ENCODE data around the gene IRF9. TPM values are rescaled to one million over a fixed set of nuclear protein-coding genes. Genes with fewer than 3 reads are reported as not detected.

Gene IRF9
- total and polyA plus RNA-seq, 5 donors: 44.5 to 103 (median 54.1) TPM

GRCh38 chr14:24150567-24150966 is 10.5 kb upstream of the IRF9 start:
- Histone ChIP-seq H3K4me1 (ENCODE audit: control insufficient read depth, insufficient read depth, low read length) (peaks cover 10% of the 10 kb centered on the region), H3K9me3 (ENCODE audit: control insufficient read depth, low read length) (no peaks in the 10 kb centered on the region), H3K4me3 (ENCODE audit: low read length) (no peak overlapping the region), H3K27me3 (ENCODE audit: control insufficient read depth, insufficient read depth) (no peaks in the 10 kb centered on the region), H3K27ac (ENCODE audit: low read length) (no peak overlapping the region)
- 90% methylated on average over 9 of the region's 9 CpGs for WGBS
- ATAC-seq (no peak), DNase-seq (no peak)
- intact Hi-C loops (cut with DNase I): no loop called here

DNA sequence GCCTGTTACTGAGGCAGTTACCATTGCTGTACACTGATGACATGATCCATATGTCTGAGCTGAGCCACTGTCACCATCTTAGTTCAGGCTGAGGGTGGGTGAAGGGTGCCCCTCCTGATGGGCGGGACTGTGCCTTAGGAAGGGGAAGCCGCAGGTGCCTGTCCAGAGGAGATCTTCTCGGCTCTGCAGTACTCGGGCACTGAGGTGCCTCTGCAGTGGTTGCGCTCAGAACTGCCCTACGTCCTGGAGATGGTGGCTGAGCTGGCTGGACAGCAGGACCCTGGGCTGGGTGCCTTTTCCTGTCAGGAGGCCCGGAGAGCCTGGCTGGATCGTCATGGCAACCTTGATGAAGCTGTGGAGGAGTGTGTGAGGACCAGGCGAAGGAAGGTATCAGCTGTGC is 10.1 kb upstream of the IRF9 start:
- peaks cover 8% of the 10 kb centered on the region for H3K4me1 ChIP-seq (ENCODE audit: control insufficient read depth, insufficient read depth, low read length)
- H3K27ac ChIP-seq (ENCODE audit: low read length): no peak overlapping the region
- WGBS: 81% methylated on average over 9 of the region's 9 CpGs
- H3K9me3 ChIP-seq (ENCODE audit: control insufficient read depth, low read length): no peaks in the 10 kb centered on the region
- no peak overlapping the region for H3K4me3 ChIP-seq (ENCODE audit: low read length)
- DNase-seq (no peak), ATAC-seq (no peak)
- intact Hi-C loops (cut with DNase I): no loop called here
- no peaks in the 10 kb centered on the region for H3K27me3 ChIP-seq (ENCODE audit: control insufficient read depth, insufficient read depth)

DNA sequence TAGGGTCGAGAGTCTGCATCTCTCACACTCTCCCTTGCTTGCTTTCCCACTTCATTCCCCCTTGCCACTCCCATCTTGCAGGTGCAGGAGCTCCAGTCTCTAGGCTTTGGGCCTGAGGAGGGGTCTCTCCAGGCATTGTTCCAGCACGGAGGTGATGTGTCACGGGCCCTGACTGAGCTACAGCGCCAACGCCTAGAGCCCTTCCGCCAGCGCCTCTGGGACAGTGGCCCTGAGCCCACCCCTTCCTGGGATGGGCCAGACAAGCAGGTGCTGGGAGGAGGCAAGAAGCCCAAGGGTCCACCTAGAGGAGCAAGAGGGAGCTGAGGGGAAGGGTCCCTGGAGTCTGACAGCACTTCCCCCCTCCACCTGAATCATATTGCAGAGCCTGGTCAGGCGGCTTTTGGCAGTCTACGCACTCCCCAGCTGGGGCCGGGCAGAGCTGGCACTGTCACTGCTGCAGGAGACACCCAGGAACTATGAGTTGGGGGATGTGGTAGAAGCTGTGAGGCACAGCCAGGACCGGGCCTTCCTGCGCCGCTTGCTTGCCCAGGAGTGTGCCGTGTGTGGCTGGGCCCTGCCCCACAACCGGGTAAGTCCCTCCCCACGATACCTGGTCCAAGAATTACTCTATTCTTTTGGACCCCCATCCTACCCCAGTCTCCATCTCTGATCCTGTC is 9.5 kb upstream of the IRF9 start:
- Histone ChIP-seq H3K9me3 (ENCODE audit: control insufficient read depth, low read length) (no peaks in the 10 kb centered on the region), H3K27ac (ENCODE audit: low read length) (no peak overlapping the region), H3K27me3 (ENCODE audit: control insufficient read depth, insufficient read depth) (no peaks in the 10 kb centered on the region), H3K4me1 (ENCODE audit: control insufficient read depth, insufficient read depth, low read length) (peaks cover 8% of the 10 kb centered on the region), H3K4me3 (ENCODE audit: low read length) (no peak overlapping the region)
- intact Hi-C loops (cut with DNase I): no loop called here
- no peak for ATAC-seq
- DNase-seq: no peak
- WGBS: 93% methylated on average over 16 of the region's 16 CpGs

- Histone ChIP-seq H3K27ac (ENCODE audit: low read length) (no peak overlapping the region), H3K4me3 (ENCODE audit: low read length) (no peak overlapping the region), H3K4me1 (ENCODE audit: control insufficient read depth, insufficient read depth, low read length) (no peaks in the 10 kb centered on the region), H3K27me3 (ENCODE audit: control insufficient read depth, insufficient read depth) (no peaks in the 10 kb centered on the region), H3K9me3 (ENCODE audit: control insufficient read depth, low read length) (no peaks in the 10 kb centered on the region)
- 94% methylated on average over 10 of the region's 10 CpGs for WGBS
- no peak for ATAC-seq
- DNase-seq: no peak
- intact Hi-C loops (cut with DNase I): no loop called here
Measured at GRCh38 chr14:24155100-24155499, 6.0 kb upstream of the IRF9 start.

DNA sequence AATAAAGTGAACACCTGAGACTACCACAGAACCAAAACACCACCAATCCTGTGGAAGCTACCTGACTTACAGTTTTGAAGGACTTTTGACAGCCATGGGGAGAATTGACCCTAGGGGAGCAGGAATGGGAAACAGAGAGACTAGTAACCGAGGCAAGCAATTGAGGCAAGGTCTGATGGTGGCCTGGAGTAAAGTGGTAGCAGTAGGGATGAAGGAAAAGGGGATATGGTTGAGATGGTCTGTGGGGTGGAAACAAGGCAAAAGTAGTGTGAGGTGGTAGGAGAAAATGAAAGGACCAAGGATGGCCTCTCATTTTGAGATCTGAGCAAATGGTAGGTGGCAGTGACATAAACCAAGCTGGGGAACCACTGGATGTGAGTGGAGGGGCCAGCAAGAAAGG is 4.2 kb upstream of the IRF9 start:
- Histone ChIP-seq H3K27me3 (ENCODE audit: control insufficient read depth, insufficient read depth) (no peaks in the 10 kb centered on the region), H3K4me1 (ENCODE audit: control insufficient read depth, insufficient read depth, low read length) (no peaks in the 10 kb centered on the region), H3K27ac (ENCODE audit: low read length) (no peak overlapping the region), H3K9me3 (ENCODE audit: control insufficient read depth, low read length) (no peaks in the 10 kb centered on the region), H3K4me3 (ENCODE audit: low read length) (no peak overlapping the region)
- ATAC-seq: no peak
- WGBS: 88% methylated on average over 1 of the region's 1 CpG
- intact Hi-C loops (cut with DNase I): no loop called here
- no peak for DNase-seq

- Histone ChIP-seq H3K27me3 (ENCODE audit: control insufficient read depth, insufficient read depth) (no peaks in the 10 kb centered on the region), H3K4me3 (ENCODE audit: low read length) (no peak overlapping the region), H3K9me3 (ENCODE audit: control insufficient read depth, low read length) (no peaks in the 10 kb centered on the region), H3K4me1 (ENCODE audit: control insufficient read depth, insufficient read depth, low read length) (no peaks in the 10 kb centered on the region), H3K27ac (ENCODE audit: low read length) (no peak overlapping the region)
- 89% methylated on average over 12 of the region's 12 CpGs for WGBS
- ATAC-seq (no peak), DNase-seq (no peak)
- intact Hi-C loops (cut with DNase I): no loop called here
Measured at GRCh38 chr14:24157331-24157730, 3.7 kb upstream of the IRF9 start.

GRCh38 chr14:24159777-24160498 is 1.1 kb upstream of the IRF9 start:
- peaks cover 3% of the 10 kb centered on the region for H3K4me1 ChIP-seq (ENCODE audit: control insufficient read depth, insufficient read depth, low read length)
- ATAC-seq (no peak), DNase-seq (peak in 1 of 3 donors; percentile 47)
- WGBS: 89% methylated on average over 11 of the region's 11 CpGs
- H3K27ac ChIP-seq (ENCODE audit: low read length): no peak overlapping the region
- no peaks in the 10 kb centered on the region for H3K27me3 ChIP-seq (ENCODE audit: control insufficient read depth, insufficient read depth)
- H3K9me3 ChIP-seq (ENCODE audit: control insufficient read depth, low read length): no peaks in the 10 kb centered on the region
- intact Hi-C loops (cut with DNase I): no loop called here
- H3K4me3 ChIP-seq (ENCODE audit: low read length): no peak overlapping the region

DNA sequence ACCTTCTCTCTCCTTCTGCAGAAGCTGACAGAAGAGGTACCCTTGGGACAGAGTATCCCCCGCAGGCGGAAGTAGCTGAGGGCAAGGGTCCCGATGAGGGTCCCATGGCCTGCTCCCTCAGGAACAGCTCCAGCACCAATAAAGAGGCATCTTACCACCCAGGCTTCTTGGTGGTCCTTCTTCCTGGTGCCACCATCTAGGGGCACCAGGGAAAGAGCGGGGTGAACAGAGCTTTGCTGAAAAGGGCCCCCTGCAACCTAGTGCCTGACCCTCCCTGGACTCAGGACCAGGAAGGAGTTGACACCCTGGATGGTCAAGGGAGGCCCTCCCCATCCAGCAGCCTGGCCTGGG is 591 bp upstream of the IRF9 start:
- Histone ChIP-seq H3K9me3 (ENCODE audit: control insufficient read depth, low read length) (no peaks in the 10 kb centered on the region), H3K27ac (ENCODE audit: low read length) (peak overlapping the region; percentile 37), H3K4me1 (ENCODE audit: control insufficient read depth, insufficient read depth, low read length) (peaks cover 3% of the 10 kb centered on the region), H3K4me3 (ENCODE audit: low read length) (no peak overlapping the region), H3K27me3 (ENCODE audit: control insufficient read depth, insufficient read depth) (no peaks in the 10 kb centered on the region)
- ATAC-seq (peak in 1 of 2 donors; percentile 20), DNase-seq (no peak)
- intact Hi-C loops (cut with DNase I): no loop called here
- WGBS: 92% methylated on average over 4 of the region's 4 CpGs

DNA sequence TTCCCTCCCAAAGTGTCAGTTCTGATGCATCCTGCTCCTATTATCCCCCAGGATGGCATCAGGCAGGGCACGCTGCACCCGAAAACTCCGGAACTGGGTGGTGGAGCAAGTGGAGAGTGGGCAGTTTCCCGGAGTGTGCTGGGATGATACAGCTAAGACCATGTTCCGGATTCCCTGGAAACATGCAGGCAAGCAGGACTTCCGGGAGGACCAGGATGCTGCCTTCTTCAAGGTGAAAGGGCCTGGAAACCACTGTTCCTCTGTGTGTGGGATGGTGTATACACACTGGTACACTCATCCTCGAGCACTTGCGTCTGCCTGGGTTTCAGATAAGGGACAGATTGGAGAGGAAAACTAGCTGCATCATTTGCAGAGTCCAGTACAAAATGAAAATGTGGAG is 1.0 kb downstream of the IRF9 start:
- Histone ChIP-seq H3K27me3 (ENCODE audit: control insufficient read depth, insufficient read depth) (no peaks in the 10 kb centered on the region), H3K9me3 (ENCODE audit: control insufficient read depth, low read length) (no peaks in the 10 kb centered on the region), H3K4me3 (ENCODE audit: low read length) (peak overlapping the region; percentile 79), H3K4me1 (ENCODE audit: control insufficient read depth, insufficient read depth, low read length) (peaks cover 3% of the 10 kb centered on the region), H3K27ac (ENCODE audit: low read length) (peak overlapping the region; percentile 94)
- ATAC-seq (peak in 1 of 2 donors; percentile 23), DNase-seq (peak in 1 of 3 donors; percentile 30)
- 33% methylated on average over 8 of the region's 8 CpGs for WGBS
- intact Hi-C loops (cut with DNase I): no loop called here

DNA sequence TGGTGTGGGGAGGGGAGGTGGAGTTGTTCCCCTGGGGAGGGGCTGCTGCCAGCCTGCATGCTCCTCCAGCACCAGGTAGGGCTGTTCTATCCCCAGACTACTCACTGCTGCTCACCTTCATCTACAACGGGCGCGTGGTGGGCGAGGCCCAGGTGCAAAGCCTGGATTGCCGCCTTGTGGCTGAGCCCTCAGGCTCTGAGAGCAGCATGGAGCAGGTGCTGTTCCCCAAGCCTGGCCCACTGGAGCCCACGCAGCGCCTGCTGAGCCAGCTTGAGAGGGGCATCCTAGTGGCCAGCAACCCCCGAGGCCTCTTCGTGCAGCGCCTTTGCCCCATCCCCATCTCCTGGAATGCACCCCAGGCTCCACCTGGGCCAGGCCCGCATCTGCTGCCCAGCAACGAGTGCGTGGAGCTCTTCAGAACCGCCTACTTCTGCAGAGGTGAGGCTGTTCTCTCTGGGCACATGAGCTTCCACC is 3.5 kb downstream of the IRF9 start:
- WGBS: 93% methylated on average over 14 of the region's 14 CpGs
- no peaks in the 10 kb centered on the region for H3K27me3 ChIP-seq (ENCODE audit: control insufficient read depth, insufficient read depth)
- H3K4me1 ChIP-seq (ENCODE audit: control insufficient read depth, insufficient read depth, low read length): peaks cover 3% of the 10 kb centered on the region
- H3K27ac ChIP-seq (ENCODE audit: low read length): no peak overlapping the region
- ATAC-seq: no peak
- peak in 1 of 3 donors; percentile 52 for DNase-seq
- no peak overlapping the region for H3K4me3 ChIP-seq (ENCODE audit: low read length)
- intact Hi-C loops (cut with DNase I): no loop called here
- H3K9me3 ChIP-seq (ENCODE audit: control insufficient read depth, low read length): no peaks in the 10 kb centered on the region

DNA sequence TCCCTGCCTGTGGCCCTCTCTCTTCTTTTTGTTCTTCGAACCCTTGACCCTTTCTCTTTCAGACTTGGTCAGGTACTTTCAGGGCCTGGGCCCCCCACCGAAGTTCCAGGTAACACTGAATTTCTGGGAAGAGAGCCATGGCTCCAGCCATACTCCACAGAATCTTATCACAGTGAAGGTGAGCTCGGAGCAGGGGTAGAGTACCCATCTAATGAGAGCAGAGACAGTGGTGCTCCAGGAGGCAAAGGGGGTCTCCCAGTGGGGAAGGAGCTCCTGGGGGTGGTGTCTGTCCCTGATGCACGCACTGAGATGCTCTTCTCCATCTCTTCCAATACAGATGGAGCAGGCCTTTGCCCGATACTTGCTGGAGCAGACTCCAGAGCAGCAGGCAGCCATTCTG is 4.7 kb downstream of the IRF9 start:
- Histone ChIP-seq H3K4me1 (ENCODE audit: control insufficient read depth, insufficient read depth, low read length) (peaks cover 3% of the 10 kb centered on the region), H3K9me3 (ENCODE audit: control insufficient read depth, low read length) (no peaks in the 10 kb centered on the region), H3K27me3 (ENCODE audit: control insufficient read depth, insufficient read depth) (no peaks in the 10 kb centered on the region), H3K4me3 (ENCODE audit: low read length) (no peak overlapping the region), H3K27ac (ENCODE audit: low read length) (no peak overlapping the region)
- peak in 1 of 3 donors; percentile 16 for DNase-seq
- intact Hi-C loops (cut with DNase I): no loop called here
- no peak for ATAC-seq
- WGBS: 93% methylated on average over 5 of the region's 5 CpGs

Data from right cardiac atrium (tissue), 5 donors.